Peyer's patch (tissue), 4 donors: ENCODE results near the gene CLDN6.

Experiments
- POLR2A ChIP-seq, 2 donors: fragments of 450-650 bp; IDR thresholded peaks; one replicate each; pipeline ENCODE4 v1.5.1; 2017; ENCODE audit warnings: antibody characterized with exemption in 2 of 2, mild to moderate bottlenecking in 2 of 2, moderate library complexity in 2 of 2
- TF ChIP-seq, protein P1 (sequence below), 6 experiments: fragments of 450-650 bp in 4 of 6; fragments of 200-600 bp in 2 of 6; sonication (generic) in 1 of 6; IDR thresholded peaks; one replicate each; pipeline ENCODE4 v1.5.1; 2017 to 2019; ENCODE audit warnings: antibody characterized with exemption in 6 of 6, mild to moderate bottlenecking in 3 of 6, moderate library complexity in 1 of 6

DNA sequence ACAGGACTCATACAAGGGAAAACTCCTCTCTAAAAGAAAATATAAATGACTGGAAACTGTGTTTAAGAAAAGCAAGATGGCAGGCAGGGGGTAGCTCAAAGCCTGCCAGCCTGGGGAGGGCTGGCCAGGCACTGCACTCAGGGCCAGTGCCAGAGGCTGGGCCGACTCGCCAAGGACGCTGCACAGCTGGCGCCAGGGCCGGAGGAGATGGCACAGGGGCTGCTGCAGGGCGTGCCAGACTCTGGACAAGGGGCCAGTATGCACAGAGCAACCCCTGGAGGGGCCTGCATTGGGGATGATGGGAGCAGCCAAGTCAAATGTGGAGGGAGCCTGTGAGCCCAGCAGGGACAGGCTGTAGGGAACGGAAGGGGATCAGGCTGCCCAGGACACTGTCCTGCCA is 41.8 kb downstream of the CLDN6 start:
- TF ChIP-seq, protein P1, sequence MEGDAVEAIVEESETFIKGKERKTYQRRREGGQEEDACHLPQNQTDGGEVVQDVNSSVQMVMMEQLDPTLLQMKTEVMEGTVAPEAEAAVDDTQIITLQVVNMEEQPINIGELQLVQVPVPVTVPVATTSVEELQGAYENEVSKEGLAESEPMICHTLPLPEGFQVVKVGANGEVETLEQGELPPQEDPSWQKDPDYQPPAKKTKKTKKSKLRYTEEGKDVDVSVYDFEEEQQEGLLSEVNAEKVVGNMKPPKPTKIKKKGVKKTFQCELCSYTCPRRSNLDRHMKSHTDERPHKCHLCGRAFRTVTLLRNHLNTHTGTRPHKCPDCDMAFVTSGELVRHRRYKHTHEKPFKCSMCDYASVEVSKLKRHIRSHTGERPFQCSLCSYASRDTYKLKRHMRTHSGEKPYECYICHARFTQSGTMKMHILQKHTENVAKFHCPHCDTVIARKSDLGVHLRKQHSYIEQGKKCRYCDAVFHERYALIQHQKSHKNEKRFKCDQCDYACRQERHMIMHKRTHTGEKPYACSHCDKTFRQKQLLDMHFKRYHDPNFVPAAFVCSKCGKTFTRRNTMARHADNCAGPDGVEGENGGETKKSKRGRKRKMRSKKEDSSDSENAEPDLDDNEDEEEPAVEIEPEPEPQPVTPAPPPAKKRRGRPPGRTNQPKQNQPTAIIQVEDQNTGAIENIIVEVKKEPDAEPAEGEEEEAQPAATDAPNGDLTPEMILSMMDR (IDR thresholded peaks at IDR 0.05), result no peak
- no peak for TF ChIP-seq POLR2A (IDR thresholded peaks at IDR 0.05)
